Activated B cell treated with CpG ODN at 0.5 μM for 24 hours (primary cell): ENCODE data around the gene RYR1. TPM values are rescaled to one million over a fixed set of nuclear protein-coding genes. Genes with fewer than 3 reads are reported as not detected.

Experiments used
- ATAC-seq: fragments of 200-7000 bp; cut with Tn5 transposase; one replicate; pipeline ENCODE4 v1.10.0; 2021; ENCODE audit warnings: low read depth, mild to moderate bottlenecking, moderate library complexity
- CTCF ChIA-PET: fragments of 350-600 bp; sonication (Branson Sonifier 250); formaldehyde crosslinking; loops from one replicate; lab custom pipeline; 2021; ENCODE audit warnings: antibody characterized with exemption; lab: Charles Lee
- POLR2A ChIA-PET: fragments of 350-600 bp; sonication (Branson Sonifier 250); formaldehyde crosslinking; loops from one replicate; lab custom pipeline; 2021; ENCODE audit warnings: antibody characterized with exemption; lab: Charles Lee
- DNase-seq: peaks from one replicate; pipeline ENCODE4 v3.0.0; 2022
- H3K27ac Mint-ChIP-seq: one replicate; pipeline ENCODE4 v1.8.0; 2020; ENCODE audit warnings: mixed read lengths
- H3K27me3 Mint-ChIP-seq: one replicate; pipeline ENCODE4 v1.8.0; 2021; ENCODE audit warnings: mixed read lengths
- H3K36me3 Mint-ChIP-seq: one replicate; pipeline ENCODE4 v1.8.0; 2021; ENCODE audit warnings: low read depth, mixed read lengths
- H3K4me1 Mint-ChIP-seq: one replicate; pipeline ENCODE4 v1.8.0; 2021; ENCODE audit warnings: mixed read lengths
- H3K4me3 Mint-ChIP-seq: one replicate; pipeline ENCODE4 v1.8.0; 2020; ENCODE audit warnings: mild to moderate bottlenecking, mixed read lengths
- H3K9me3 Mint-ChIP-seq: one replicate; pipeline ENCODE4 v1.8.0; 2020; ENCODE audit warnings: mixed read lengths
- CTCF ChIP-seq: fragments of 200-600 bp; IDR thresholded peaks from one replicate; pipeline ENCODE4 v1.8.0; 2022; ENCODE audit warnings: antibody characterized with exemption, mild to moderate bottlenecking
- intact Hi-C: fragments of 100-400 bp; cut with micrococcal nuclease; formaldehyde crosslinking; loops from one replicate; pipeline ENCODE4 v1.15.1; 2024
- total RNA-seq: library from RNA; stranded (reverse); gene quantifications from 2 replicates; pipeline ENCODE4 v1.2.3, GENCODE V29; 2022

The RYR1 gene
- total RNA-seq, 1 donor from 2014 or later = 4.1 TPM

GRCh38 chr19:38442736-38443135 lies 9.2 kb downstream of the RYR1 start:
- Mint-ChIP-seq H3K27ac (no peak overlapping the region), H3K4me1 (peaks cover 2% of the 10 kb centered on the region), H3K27me3 (peaks cover 18% of the 10 kb centered on the region), H3K36me3 (no peaks in the 10 kb centered on the region), H3K4me3 (no peak overlapping the region), H3K9me3 (no peaks in the 10 kb centered on the region)
- ChIA-PET CTCF (no interaction called here), POLR2A (no interaction called here)
- TF ChIP-seq CTCF = no peak
- intact Hi-C loops = no loop called here
- DNase-seq (no peak), ATAC-seq (no peak)

GRCh38 chr19:38443458-38443999 lies 10.0 kb downstream of the RYR1 start:
- H3K27me3 Mint-ChIP-seq = peaks cover 17% of the 10 kb centered on the region
- peaks cover 2% of the 10 kb centered on the region for H3K4me1 Mint-ChIP-seq
- ATAC-seq = no peak
- POLR2A ChIA-PET = no interaction called here
- H3K27ac Mint-ChIP-seq = no peak overlapping the region
- CTCF ChIA-PET = no interaction called here
- intact Hi-C loops = no loop called here
- H3K9me3 Mint-ChIP-seq = no peaks in the 10 kb centered on the region
- no peak for TF ChIP-seq CTCF
- H3K36me3 Mint-ChIP-seq = no peaks in the 10 kb centered on the region
- no peak for DNase-seq
- no peak overlapping the region for H3K4me3 Mint-ChIP-seq

- Mint-ChIP-seq H3K27me3 (peaks cover 17% of the 10 kb centered on the region), H3K4me3 (no peak overlapping the region), H3K27ac (no peak overlapping the region), H3K4me1 (peaks cover 2% of the 10 kb centered on the region), H3K36me3 (no peaks in the 10 kb centered on the region), H3K9me3 (no peaks in the 10 kb centered on the region)
- intact Hi-C loops = no loop called here
- ChIA-PET POLR2A (no interaction called here), CTCF (interaction anchor here (1.4 kb wide), 1 partner anchor 41 kb away, joined by 4 read pairs; the partner anchor contains the start of gene FAM98C)
- ATAC-seq (no peak), DNase-seq (no peak)
- TF ChIP-seq CTCF = no peak
Observed at GRCh38 chr19:38444026-38444425, 10.5 kb downstream of the RYR1 start.

GRCh38 chr19:38445362-38445761 lies 11.9 kb downstream of the RYR1 start:
- no peak overlapping the region for H3K27ac Mint-ChIP-seq
- ATAC-seq = no peak
- intact Hi-C loops = no loop called here
- H3K9me3 Mint-ChIP-seq = peaks cover 3% of the 10 kb centered on the region
- peaks cover 17% of the 10 kb centered on the region for H3K27me3 Mint-ChIP-seq
- CTCF ChIA-PET = interaction anchor here (1.4 kb wide), 1 partner anchor 42 kb away, joined by 4 read pairs; the partner anchor contains the start of gene FAM98C
- H3K4me3 Mint-ChIP-seq = no peak overlapping the region
- POLR2A ChIA-PET = no interaction called here
- DNase-seq = no peak
- no peak for TF ChIP-seq CTCF
- no peaks in the 10 kb centered on the region for H3K36me3 Mint-ChIP-seq
- peaks cover 2% of the 10 kb centered on the region for H3K4me1 Mint-ChIP-seq

GRCh38 chr19:38448225-38448624 lies 14.7 kb downstream of the RYR1 start:
- Mint-ChIP-seq H3K27ac (no peak overlapping the region), H3K9me3 (peaks cover 3% of the 10 kb centered on the region), H3K4me3 (no peak overlapping the region), H3K36me3 (no peaks in the 10 kb centered on the region), H3K27me3 (peaks cover 7% of the 10 kb centered on the region), H3K4me1 (no peaks in the 10 kb centered on the region)
- no peak for DNase-seq
- no peak for ATAC-seq
- ChIA-PET POLR2A (no interaction called here), CTCF (no interaction called here)
- no peak for TF ChIP-seq CTCF
- intact Hi-C loops = no loop called here
